Fibroblast of upper back skin (primary cell): ENCODE data around the gene SAMSN1.
"Not testable (repeated sequence)": the region's sequence is repeated elsewhere in the genome, so short reads cannot be mapped to it uniquely, and the experiment has no call there.

Experiments used
- DNase-seq: peaks from one replicate; pipeline ENCODE4 v3.0.0-alpha.2; 2013

SAMSN1 gene

DNA sequence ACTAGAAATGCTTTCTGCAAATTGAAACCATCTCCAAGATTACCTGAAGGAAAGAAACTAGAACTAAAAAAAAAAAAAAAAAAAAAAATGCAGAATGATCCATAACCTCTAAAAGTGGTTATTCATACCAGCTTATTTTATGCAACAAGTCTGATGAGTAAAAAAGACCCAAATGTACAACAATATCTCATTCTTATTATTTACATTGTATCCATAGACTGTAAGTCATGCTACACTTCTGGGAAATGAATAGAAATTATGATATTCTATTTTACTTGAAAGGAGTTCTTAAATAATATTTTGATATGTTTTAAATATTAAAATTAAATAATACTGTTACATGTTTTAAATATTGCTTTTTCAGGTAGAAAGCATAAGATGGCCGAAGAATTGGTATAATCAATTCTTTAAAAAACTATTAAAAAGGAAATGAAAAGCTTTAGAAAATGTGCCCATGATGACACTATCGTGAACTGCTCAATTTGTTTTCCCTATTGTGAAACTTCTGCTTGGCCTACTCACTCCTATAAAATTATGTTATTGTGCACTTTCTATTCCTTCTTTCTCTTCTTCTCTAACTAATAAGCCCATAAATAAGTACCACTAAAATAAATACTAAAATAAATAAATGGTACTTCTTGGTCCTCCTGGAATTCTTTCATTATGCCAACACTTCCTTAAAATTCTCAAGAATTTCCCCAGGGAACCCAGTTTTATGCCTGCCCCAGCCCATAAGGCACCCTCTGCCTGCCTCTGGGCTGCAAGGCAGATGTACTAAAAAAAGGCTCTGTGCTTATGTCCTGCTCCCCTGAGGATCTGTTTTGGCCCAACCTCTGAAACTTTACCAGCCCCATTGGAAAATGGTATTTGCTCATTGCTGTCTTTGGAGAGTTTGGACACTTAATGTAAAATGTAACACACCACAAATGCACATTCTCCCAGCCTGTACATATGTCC, 18.1 kb downstream of the SAMSN1 start:
- DNase-seq = no peak

DNA sequence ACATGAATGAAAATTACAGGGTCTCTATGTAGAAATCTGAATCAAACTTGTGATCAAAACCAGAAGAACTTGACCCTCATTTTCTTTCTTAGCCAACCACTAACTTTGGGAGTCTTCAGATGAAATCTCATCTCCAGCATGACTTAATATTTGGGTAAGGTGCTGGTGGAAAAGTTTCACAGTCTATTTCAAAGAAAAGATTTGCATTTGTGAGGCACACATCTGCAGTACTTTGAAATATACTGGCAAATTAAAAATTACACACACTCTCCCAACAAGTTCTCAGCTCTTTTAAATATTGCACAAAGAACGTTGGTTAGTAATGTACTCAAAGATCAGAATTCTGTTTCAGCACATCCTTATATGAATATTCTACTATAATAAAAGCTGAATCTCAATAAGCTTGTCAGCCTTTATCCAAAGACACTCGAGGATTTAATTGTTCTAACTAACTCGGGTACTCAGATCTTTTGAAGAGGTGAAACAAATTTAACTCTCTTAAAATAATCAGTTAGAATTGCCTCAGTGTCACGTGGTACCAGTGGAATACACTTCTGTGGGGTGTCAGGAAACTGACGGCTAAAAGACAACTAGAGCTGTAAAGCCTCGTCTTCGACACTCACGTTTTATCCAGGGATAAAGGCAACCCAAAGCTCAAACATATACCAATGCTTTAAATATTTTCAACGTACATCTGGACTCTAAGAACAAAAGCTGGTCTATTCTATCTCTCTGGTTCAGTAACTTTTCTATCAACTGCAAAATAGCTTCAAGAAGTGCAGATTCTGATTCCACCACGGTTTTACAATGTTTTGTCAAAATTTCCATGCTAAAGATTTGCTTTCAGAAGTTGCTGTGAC, 19.0 kb downstream of the SAMSN1 start:
- no peak for DNase-seq

DNA sequence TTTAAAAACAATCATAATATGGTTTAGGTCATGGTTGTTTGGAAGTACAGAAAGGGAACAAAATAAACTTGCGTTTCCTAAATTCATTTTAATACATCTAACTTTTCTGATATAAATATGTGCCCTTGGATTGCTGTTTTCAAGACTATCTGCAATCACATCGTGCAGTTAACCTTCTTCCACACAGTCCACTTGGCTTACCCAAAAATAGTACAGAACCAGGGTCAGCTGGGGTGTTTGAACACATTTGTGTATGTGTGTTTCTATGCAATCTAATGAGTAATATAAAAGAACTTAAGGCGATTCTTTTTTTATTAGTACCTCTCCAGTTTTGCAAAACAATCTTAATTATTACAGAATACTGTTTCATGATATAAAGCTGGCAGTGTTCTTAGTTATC, 19.9 kb downstream of the SAMSN1 start:
- DNase-seq = no peak

DNA sequence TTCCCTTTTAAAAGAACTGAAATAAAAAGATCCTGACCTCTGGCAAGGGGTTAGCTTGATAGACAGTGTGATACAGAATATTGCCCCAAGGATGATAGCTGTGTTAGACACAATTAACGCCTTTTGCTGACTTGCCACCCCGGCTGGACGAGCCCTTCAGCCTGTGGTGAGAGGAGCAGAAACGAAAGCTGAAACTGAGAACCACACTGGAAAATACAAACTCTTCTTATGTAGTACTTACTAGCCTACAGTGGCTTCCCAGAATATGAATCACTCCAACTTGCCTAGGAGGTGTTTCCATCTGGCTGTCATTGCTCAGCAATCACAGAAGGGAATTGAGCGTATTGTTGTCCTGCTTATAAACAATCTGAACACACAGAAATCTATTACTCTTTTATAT, 22.9 kb downstream of the SAMSN1 start:
- DNase-seq = no peak

DNA sequence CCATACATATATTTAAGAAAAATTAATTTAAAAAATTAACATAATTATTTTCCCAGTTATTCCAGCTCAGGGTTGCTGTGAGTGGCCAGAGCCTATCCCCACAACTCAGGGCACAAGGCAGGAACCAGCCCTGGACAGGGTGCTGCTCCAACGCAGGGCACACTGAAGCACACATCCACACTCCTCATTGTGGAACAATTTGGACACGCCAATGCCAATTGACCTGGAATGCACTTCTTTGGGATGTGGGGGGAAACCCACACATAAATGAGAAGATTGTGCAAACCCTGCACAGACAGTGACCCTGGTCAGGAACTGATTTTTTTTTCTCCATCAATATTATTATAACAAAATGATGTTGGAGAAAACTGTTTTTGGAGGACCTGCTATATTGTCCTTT, 23.4 kb downstream of the SAMSN1 start:
- no peak for DNase-seq

DNA sequence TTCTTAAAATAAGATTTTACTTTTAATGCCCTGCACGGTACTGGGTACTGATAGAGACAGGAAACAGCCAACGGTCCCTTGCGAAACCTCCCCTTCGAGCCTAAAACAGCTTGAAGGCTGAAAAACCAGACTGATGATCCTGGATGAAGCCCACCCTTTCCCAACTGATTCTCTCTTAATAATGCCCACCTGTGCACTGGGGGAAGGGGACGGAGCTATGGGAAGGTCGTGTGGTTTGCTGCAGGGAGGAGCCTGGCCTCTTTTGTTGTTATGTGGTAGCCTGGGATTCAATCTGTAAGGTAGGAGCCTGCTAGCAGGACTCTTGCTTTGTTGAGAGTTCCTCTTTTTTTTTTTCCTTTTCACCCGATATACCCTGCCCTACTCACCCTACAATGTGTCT, 25.6 kb downstream of the SAMSN1 start:
- DNase-seq = no peak

DNA sequence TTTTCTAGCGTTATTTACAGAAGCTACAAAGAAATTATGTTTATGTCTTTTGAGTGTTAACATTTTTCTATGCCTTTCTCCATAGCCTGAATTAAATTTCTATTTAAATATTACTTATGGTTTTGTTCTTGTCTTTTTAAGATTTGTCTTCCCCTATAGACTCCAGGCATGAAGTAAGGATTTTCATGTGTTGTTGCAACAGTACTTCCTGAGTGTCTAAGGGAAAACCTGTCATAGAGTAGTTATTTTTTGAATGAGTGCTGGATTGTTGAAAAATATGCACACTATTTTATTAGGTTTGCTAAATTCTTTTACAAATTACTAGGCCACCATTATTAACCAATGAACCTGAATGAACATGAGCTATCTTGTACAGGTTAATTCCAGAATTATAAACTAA, 27.1 kb downstream of the SAMSN1 start:
- no peak for DNase-seq

DNA sequence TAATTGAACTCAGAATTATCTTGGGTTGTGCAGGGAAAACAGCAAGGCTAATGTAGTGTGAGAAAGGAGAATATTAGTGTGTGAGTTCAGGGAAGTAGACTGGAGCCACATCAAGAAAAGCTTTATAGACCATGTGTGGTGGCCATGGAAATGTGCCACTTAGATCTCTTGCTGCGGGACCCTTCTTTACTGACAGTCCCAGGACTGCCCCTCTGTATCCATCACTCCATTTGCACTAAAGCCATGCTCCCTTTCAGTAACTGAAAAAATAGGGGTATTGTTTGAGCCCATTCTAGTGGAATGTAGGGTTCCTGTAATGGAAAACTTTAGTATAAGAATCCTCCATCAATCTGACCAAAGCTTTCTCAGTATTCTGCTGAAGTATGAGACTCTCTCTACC, 32.3 kb downstream of the SAMSN1 start:
- DNase-seq = no peak

DNA sequence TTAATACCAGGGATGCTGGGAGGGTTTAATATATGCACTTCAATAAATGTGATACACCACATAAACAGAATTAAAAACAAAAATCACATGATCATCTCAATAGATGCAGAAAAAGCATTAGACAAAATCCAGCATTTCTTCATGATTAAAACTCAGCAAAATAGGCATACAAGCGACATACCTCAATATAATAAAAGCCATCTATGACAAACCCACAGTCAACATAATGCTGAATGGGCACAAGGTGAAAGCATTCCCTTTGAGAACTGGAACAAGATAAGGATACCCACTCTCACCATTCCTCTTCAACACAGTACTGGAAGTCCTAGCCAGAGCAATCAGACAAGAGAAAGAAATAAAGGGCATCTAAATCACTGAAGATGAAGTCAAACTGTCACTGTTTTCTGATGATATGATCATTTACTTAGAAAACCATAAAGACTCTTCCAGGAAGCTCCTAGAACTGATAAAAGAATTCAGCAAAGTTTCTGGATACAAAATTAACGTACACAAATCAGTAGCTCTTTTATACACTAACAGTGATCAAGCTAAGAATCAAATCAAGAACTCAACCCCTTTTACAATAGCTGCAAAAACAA, 39.2 kb downstream of the SAMSN1 start:
- DNase-seq = not testable (repeated sequence)

DNA sequence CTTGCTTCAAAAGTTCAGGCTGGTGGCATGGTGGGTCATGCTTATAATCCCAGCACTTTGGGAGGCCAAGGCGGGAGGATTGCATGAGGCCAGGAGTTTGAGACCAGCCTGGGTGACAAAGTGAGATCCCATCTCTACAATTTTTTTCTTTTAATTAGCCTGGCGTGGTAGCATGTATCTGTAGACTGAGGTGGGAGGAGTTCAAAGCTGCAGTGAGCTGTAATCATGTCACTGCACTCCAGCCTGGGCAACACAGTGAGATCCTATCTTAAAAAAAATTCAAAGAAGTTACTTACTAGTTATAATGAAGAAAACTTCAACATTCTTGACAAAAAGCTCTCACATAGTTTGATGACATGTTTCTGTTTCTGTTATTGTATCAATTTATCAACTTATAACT, 45.2 kb downstream of the SAMSN1 start:
- no peak for DNase-seq

DNA sequence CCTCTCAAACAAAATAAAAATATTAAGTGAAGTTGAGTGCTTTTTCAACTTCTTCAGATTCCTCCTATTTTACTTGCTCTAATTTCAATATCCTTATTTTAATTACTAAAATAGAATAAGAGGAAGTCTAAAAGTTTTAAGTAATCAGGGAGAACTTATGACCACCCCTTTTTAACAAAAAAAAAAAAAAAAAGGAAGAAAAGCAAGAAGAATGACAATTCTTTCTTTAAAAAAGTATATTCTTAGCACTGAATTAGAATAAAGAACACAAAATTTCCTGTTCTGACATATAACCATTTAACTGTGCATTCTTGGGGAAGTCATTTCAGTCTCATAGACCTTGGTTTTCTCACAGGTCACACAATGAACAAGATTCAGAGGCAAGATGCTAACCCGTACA, 46.8 kb downstream of the SAMSN1 start:
- no peak for DNase-seq

DNA sequence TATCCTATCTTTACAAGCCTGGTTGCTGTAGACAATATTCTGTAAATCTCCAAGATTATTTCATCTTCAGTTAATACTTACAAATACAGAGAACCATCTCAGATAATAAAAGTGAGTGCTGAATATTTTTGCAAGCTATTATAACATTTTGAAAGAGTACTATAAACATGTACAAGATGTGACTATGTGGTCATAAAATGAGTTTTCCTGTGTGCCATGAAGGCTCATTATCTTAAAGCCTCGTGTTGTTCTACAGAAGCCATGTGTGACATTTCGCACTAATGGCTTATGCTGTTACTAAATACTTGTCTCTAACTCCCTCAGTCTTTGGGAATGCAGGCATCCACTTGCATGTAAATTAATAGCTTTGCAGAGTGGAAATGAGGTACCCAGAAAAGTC, 48.3 kb downstream of the SAMSN1 start:
- no peak for DNase-seq

DNA sequence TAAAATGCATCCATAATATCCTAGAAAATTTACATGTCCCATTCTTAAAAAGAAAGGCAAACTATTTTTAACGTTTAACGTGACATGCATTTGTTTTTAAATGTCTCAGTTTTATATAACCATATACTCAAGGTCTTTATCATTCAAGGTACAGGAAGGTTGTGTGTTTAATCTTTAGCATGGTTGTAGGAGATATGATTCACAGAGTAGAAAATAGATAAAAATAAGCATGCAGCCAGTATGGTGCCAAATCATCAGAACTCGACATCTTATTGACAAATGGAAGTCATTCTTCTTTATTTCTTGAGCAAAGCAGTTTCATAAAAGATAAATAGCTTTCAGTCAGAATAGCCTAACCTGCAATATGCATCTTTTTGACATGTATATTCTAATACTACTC, 51.0 kb downstream of the SAMSN1 start:
- DNase-seq = no peak

DNA sequence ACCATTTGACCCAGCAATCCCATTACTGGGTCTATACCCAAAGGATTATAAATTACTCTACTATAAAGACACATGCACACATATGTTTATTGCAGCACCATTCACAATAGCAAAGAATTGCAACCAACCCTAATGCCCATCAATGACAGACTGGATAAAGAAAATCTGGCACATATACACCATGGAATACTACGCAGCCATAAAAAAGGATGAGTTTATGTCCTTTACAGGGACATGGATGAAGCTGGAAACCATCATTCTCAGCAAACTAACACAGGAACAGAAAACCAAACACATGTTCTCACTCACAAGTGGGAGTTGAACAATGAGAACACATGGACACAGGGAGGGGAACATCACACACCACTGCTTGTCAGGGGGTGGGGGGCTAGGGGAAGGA, 51.9 kb downstream of the SAMSN1 start:
- not testable (repeated sequence) for DNase-seq

DNA sequence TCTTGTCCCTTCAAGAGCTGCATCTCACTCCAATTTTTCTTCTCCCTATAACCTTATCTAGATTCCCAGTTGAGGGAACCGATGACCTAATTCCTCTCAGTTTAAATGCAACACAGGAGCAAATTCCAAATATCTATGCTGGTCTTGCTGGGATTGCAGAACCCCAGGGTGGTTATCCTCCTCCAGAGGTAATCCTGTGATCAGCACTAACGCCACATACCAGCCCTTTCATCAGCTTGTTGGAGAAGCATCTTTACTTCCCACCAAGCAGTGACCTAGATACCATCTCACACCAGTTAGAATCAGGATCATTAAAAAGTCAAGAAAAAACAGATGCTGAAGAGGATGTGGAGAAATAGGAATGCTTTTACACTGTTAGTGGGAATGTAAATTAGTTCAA, 52.4 kb downstream of the SAMSN1 start:
- DNase-seq = no peak

DNA sequence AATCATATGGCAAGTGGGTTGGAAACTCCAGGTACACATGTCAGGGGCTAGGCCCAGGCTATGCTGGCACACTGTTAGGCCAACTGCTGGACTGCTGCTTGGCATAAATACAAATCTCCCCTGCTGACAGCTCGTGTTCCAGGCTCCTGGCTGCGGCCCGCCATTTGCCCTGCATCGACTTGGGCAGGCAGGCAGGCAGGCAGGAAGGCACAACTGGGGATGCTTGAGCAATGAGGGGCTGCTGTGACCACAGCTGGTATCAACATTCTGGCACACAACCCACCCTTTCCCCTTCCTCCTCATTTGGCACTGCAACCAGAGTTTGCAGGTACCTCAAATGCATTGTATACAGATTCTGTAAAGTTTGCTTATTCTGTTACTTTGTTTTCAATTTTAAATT, 53.2 kb downstream of the SAMSN1 start:
- DNase-seq = no peak

DNA sequence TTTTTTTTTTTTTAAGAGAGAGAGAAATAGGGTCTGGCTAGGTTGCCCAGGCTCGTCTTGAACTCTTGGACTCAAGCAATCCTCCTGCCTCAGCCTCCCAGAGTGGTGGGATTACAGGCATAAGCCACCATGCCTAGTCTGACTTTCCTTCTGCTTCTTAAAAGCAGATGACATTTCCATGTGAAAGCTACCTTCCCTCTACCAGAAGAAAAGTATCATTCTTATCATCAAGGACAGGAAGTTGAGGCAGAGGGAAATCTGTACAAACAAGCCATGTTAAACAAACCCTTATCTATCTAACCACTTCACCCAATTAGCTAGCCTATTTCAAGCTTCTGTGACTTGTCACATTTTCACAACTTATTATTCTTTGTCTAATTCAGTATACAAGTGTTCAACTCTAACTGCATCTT, 54.8 kb downstream of the SAMSN1 start:
- no peak for DNase-seq

DNA sequence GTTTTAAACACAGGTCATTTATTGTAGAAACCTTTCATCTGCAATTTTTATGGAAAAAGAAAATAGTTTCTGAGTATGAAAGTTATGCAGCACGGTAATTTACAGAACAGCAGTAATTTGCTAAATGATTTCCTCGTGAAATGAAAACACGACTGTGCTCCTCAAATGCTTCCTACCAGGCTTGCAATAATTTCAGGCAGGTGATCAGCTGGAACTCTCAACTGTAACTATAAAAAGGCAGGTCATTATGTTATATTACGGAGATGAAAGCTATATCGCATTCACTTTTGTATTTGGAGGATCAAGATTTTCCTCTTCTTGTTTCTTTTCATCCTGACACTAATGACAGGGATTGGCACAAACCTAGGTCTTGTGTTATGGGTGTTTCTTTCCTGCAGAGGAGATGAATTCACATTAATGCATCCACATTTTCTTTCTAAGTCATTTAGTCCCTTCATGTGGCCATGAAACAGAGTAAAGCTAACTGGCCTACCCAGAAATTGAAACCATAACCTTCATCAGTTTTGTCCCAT, 57.4 kb downstream of the SAMSN1 start:
- DNase-seq = no peak

DNA sequence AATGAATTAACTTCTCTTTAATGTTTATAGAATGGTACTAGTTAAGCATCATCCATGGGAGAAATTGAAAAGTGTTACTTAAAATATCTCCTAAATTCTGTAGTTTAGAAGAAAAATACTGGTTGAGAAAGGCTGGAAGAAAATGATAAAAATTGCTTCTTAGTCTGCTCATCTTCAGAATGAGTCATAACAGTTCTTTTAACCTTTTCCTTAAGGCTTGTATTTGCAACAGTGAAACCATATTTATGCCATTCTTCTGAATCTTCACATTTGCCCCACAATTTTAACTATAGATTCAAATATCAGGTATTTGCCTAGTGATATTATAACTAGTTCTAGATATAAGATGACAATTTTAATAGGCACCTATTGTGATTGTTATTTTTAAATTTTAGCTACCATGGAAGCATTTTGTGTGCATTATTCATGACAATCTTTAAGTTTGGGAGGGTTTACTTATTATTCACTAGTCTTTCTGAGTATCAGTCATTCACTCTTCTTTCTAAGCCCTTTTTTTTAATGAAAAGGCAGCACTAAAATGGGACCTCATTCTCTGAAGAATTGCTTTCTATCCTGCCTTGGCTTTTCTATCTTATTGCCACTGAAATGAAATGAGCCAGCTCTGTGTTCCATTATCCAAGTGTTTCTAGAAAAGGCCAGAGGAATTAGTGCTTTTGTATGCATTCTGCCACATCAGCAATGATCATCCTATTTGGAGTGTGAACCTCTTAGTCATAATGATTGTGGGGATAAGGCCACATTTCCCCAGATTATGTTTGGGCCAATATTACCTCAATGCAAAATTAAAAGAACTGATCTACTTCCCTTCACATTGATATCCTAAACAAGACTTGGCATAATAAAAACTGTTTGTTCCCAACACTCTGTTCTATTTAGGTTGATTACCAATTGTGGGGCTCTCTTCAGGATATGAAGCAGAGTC, 58.4 kb downstream of the SAMSN1 start:
- no peak for DNase-seq

DNA sequence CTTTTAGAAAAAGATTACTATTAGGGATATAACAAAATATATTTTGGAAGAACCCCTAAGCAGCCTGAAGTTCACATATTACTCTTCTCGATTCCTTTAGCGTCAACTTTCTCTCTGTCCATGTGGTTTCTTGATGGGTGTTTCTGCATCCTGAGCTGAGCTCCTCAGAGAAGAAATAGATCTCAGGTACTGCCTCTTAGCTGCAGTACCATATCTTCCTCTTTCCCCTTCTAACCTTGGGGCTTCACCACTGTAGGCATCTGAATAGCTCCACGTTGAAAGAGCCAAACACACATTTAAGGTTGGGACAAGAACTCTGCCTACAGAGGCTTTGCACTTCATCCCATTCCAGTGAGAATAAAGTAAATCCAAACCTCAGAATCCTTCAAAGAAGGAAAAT, 59.2 kb downstream of the SAMSN1 start:
- no peak for DNase-seq

DNA sequence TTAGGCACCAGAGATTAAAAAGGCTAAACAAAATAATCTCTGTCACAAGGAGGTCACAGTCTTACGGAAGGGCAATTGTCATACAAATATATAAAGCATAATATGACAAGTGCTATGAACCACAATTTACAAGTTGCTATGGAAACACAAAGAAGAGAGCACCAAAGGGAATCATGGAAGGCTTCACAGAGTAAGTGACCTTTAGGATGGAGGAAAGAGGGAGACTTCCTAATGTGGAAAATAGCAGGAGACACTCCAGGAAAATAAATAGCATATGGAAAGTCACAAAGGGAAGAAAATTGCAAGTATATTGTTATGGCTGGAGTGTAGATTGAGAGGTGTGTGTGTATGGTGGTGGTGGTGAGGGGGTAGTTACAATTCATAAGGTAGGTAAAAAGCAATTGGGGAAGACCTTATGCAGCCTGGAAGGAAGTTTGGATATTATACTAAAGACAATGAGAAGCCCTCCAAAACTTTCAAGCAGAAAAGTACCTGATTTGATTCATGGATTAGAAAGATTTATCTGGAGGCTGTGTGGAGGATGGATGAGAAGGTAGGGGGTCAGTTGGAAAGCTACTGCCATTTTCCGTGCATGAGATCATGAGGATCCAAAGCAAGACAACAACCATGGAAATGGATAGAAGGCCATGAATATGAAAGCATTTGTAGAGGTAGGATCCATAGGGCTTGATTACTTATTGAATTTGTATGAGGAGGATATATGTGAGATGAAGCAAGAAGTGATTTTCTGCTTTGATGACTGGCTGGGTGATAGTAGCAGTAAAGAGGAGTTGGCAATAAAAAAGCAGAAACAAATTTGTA, 61.7 kb downstream of the SAMSN1 start:
- DNase-seq = no peak
